GM18520 (cell line): ENCODE measurements around the gene BAIAP2.

Experiments used
- ATAC-seq: cut with Tn5 transposase; IDR thresholded peaks from one replicate; pipeline ENCODE4 v1.9.1; 2021; ENCODE audit not compliant: unreplicated experiment

The BAIAP2 gene

DNA sequence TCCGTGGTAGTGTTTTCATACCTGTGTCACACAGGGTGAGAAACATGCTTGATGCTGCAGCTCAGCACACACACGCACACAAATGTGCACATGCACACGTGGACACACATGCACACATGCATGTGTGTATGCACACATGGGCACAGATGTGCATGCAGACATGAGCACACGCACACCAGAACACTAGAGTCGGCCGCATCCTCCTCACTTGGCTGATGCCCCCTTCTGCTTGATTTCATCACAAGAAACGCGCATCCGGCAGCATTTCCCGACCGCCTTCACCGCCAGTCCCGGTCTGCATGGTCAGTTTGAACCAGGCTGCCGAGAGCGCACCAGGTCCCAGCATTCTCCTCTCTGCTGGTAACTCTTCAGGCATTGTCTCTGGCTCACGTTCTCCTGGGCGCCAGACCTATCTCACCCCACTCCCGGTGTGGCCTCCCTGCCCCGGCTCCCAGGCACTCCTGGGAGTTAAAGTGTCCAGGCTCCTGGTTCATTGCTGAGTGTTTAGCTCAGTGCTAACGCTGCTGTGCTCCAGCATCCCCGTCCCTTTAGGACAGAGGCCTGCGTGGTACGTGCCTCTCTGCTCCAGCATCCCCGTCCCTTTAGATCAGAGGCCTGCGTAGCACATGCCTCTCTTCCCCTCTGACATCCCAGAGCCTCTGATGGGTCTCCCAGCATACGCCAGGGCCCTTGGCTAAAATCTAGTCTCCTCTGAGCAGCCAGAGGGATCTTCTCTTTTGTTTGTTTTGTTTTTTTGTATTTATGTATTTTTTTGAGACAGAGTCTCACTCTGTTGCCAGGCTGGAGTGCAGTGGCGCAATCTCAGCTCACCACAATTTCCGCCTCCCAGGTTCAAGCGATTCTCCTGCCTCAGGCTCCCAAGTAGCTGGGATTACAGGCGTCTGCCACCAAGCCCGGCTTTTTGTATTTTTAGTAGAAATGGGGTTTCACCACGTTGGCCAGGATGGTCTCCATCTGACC is 16.0 kb downstream of the BAIAP2 start:
- no peak for ATAC-seq

DNA sequence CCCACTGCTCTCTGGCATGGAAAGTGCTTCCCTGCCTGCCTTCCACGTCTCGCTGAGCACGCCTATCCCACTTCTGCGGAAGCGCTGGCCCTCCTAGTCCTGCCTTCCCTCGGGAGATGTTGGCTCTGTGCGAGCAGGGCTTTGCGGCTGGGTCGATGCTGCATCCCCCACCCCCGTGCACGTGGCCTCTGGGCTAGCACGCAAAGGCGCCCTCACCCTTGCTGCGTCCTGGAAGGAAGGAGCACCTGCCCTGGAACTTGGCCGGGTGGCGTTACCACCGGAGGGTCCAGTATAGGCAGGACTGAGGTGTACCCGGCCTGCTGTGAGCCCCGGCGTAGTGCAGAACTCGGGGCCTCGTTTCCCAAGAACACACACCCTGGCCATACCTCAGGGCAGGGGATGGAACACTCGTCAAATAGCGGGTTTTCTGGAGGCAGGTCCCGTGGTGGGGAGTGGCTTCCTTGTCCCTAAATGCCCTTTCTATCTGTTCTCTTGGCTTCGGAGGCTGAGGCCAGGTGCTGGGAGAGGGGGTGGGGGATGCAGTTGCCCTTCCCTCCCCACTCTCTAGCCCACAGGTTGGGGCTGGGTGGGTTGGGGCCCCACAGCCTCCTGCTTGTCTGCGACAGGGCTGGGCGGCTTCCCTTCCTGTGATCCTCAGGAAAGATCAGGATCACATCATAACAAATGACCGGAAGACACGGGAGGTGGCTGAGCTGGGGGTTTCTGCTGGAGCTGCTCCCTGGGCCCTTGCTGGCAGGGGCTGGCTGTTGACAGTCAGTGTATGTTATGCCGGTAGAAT is 17.4 kb downstream of the BAIAP2 start:
- no peak for ATAC-seq

DNA sequence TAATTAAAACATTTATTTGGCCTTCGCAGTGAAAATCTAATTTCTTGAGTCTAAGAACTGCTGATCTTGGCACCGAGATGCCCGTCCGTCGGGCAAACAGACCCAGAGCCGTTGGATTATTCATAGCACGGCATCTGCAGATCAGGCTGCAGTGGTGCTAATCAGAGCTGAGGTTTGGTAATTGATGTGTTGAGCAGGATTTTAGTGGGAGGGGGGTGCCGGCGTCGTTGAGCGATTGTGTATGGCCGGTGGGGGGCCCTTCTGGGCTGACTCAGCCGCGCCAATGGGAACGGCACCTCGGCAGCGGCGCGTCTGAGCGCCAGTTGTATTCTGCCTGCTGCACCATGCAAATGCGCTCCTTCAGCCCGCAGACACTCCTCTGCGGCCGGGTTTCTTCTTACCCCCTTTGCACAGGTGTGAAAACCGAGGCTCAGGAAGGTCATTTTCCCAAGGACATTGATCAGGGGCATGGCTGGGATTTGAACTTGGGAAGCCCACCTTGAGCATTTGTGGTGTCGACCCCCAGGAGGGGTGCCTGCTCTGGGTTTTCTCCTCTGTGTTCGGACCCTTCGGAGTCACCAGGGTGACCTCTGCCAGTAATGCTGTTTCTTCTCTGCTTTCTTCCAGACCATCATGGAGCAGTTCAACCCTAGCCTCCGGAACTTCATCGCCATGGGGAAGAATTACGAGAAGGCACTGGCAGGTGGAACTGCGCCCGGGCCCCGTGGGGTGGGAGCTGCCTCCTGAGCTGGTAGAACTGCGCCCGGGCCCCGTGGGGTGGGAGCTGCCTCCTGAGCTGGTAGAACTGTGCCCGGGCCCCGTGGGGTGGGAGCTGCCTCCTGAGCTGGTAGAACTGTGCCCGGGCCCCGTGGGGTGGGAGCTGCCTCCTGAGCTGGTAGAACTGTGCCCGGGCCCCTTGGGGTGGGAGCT is 18.4 kb downstream of the BAIAP2 start:
- ATAC-seq: no peak

DNA sequence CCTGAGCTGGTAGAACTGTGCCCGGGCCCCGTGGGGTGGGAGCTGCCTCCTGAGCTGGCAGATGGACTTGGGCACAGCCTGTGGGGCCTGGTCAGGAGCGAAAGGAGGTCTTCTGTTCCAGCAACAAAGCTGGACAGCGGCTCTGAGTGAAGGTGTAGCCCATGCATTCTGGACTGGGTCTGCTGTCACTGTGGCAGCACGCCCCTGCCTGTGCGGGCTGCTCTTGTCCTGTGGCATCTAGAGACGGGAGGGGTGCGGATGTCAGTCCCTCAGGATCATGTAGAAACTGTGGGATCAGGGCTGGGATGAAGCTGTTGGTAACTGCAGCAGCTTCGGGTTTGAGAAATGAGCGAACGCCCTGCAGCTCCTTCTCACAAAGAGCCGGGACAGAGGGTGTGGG is 19.4 kb downstream of the BAIAP2 start:
- ATAC-seq: no peak

DNA sequence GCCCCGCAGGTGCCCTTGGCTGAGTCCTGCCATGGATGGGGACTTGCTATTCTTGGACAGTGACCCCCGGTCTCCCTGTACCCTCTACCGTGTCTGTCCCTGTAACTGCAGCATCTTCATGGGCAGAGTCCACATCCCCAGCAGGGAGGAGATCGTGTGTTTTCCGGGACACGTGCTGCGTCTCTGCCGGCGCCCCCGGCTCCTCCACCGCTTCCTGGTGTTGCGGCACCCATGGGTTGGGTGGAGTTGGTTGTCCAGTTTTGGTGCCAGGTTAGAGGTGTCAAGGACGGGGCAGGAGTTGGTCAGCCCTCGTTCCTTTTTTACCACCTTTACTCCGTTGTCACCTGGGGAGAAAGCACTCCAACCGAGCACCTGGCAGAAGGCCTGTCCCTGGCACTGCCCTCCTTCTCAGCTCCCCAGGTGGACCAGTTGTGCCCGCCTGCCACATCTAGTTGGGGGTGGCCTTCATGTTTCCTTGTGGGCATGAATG is 20.0 kb downstream of the BAIAP2 start:
- no peak for ATAC-seq

DNA sequence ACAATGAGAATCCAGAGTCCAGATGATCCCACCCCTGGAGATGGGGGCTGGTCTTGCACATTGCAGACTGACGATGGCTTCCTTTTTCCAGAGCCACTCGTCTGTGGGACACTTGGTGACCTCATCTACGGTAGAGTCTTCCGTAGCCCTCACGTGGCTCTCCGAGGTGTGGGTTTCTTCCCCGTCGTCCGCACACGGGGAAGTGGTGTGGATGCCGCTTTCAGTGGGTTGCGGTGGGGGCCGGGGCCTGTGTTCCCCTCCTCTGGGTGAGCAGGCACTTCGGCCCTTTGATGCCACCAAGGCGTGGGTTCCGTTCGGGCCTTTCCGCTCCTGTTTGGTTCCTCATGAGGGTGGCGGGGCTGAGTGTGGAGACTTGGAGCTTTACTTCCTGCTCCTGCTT is 21.4 kb downstream of the BAIAP2 start:
- no peak for ATAC-seq

DNA sequence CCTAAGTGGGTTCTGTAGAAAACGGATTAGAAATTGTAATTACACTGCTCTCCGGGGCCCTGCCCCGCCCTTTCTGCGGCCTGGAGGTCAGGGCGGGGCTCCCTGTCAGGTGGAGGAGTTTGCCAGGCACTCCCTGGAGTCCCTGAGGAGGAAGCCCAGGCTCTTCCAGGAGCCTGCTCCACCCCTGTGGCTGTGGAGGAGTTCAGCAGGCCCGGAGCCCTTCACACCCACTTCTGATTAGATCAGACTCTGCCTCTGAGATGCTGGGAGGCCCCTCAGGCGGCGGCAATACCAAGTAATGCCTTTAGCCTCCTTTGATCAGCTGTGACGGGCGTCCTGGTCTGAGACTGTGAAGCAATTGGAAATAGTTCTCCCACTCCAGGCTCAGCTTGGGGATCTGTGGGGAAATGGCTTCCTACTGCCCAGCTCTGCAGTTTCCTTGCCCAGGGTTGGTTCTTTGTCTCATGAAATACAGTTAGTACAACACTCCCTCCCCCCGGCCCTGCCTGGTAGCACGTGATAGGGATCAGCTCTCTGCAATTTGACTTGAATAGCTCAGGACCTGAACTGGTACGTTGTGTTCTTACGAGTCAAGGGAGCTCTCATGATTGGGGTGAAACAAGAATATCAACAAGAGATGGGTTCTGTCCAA is 22.3 kb downstream of the BAIAP2 start:
- ATAC-seq: no peak

DNA sequence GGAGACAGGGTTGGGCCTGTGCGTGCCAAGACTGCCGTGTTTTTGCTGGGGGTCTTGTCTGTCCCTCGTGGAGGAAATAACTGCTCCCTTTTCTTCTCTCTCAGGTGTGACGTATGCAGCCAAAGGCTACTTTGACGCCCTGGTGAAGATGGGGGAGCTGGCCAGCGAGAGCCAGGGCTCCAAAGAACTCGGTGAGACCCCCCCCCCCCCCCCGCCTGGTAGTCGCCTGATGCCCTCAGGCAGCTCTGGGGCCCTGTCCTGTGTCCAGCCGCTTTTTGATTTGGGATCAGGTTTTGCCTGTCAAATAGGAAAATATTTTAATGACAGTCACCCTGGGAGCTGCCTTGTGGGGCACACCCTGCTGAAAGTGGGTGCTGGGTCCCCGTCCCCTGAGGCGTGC is 22.8 kb downstream of the BAIAP2 start:
- no peak for ATAC-seq

DNA sequence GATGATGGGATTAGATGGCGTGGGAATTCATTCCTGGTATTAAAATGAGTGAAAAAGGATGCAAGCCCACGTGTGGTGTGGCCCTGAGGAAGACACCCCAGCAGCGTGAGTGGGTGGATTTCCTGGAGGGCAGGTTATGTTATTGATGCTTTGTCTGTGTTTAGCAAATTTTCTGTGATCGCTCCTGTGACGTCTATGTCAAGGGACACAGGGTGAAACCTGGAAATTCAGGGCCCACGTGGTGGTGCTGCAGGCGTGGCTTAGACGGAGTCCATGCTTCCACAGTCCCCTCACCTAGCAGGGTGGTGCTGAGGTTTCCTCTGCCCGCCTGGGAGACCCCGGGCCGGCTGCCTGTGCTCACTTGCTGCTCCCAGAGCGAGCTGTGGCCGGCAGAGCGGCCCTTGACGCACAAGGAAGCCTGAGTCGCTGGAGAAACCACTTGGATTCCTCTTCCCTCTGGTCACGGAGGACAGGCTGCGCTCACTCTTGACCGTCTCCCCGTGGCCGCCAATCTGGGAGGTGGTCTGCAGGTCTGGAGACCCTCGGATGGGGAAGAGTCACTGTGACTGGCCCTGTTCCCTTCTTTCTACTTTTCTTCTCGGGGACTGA is 23.4 kb downstream of the BAIAP2 start:
- no peak for ATAC-seq

DNA sequence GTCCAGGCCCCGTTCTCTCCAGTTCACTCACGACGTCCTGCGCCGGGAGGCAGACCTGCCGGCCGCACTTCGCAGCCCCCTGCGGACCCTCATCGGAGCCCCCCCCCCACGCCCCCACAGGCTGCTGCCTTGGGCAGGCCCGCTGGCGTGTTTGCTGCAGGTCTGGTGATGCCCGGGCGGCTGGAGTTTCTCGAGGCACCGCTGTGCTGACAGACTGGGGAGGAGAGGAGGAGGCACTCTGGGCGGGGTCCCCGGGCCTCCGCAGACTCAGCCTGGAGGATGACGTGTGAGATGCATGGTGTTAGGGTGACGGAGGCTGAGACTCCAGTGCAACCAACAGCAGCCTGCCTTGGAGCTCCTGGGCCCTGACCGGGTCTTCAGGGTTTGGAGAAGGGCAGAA is 24.1 kb downstream of the BAIAP2 start:
- ATAC-seq: no peak

DNA sequence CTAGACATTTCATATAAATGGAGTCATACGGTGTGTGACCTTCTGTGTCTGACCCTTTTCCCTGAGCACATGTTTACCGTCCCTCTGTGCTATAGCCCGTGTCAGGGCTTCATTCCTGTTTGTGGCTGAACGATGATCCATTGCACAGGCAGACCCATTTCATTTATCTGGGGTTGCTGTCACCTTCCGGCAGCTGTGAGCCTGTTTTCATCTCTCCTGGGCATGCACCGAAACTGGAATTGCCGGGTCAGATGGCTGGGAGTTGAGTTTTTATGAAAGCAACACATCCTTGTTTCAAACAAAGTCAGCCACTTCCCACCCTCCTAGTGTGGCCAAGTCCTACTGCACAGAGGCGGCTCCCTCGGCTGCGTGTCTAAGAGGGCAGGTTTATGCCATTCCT is 25.5 kb downstream of the BAIAP2 start:
- no peak for ATAC-seq

DNA sequence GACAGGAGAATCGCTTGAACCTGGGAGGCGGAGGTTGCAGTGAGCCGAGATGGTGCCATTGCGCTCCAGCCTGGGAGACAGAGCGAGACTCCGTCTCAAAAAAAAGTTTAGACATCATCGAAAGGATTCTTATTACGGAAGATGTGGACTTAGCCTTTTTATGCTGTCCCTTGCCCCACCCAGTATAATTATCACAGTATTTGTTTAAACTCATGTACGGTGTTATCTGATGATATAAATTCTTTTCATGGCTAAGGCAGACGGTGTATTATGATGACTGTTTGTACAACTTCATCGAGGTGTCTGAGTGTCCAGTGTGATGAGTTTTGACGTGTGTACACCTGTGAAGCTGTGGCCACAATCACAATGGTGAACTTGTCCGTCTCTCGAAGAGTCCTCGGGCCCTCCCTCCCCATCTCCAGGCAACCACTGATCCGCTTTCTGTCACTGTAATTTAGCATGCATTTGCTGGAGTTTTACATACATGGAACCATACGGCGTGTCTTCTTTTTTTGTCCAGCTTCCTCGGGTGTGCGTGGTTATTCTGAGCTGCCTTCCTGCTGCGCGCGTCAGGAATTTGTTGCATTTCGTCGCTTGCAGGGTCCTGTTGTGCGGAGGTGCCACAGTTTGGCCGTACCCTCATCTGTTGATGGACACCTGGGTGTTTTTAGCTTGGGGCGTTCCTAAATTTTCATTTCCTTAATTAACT is 26.2 kb downstream of the BAIAP2 start:
- ATAC-seq: no peak

DNA sequence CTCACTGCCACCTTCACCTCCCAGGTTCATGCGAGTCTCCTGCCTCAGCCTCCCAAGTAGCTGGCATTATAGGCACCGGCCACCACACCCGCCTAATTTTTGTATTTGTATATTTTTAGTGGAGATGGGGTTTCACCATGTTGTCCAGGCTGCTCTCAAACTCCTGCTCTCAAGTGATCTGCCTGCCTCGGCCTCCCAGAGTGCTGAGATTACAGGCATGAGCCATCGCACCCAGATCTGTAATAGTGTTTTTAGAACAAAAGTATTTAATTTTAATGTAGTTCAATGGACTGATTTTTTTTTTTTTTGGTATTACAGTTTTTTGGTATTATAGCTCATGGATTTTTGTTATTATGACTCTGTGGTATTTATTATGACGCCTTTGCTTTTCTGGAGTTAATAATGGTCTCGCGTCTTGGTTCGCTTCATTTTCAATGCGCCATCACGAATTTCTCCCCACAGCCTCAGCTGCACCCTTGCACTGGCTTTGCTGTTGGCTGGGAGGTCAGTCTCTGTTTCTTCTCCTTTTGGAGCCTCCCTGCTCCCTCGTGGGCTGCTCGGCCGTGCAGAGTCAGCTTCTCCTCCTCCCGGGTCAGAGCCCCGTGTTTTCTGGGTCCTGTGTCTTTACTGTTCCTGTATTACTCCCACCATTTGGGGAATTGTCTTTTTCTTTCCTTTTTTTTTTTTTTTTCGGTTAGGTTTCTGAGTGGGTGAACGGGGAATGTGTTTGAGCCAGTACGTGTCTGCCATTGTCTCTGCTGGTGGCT is 27.2 kb downstream of the BAIAP2 start:
- ATAC-seq: no peak

DNA sequence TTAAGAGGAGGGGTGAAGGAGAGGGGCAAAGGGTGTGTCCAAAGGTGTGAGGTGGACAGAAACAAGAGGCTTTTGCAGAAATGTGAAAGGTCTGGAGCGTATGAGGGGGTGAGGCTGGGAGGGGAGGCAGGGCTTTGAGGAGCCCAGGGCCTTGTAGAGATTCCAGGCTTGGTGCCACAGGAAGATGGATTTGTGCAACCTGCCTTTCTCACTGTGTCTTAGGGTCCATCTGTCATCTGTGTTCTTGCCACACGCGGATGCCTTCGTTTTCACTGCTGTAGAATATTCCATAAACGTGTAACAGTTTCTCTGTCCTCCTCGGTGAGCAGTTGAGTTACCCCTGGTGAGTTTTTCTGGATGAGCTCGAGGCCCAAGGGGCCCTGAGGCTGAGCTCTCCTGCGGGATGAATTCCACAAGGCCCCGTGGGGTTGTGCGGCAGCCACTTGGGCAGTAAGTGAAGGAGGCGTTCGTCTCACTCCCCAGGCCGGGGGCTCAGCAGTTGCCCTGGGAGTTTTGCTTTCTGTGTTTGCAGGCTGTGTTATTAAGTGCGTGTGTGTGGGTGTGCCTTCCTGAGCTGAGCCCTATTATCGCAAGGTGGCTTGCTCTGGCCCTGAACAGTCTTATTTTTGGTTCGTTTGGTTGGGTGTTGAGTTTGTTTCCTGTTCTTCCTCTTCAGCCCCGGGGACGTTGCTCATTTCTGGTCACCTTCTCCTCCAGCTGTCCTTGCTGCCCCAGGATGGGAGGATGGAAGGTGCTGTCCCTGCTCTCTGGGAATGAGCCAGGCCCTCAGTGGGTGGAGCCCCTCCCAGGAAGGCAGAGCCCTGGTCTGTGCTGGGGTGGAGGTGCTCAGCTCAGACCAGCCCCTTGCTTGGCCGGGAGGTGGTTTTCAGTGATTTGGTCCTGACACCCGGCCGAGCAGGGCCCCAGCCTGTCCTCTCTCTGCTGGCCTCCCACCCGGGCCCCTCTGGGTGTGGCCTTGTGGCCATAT is 28.4 kb downstream of the BAIAP2 start:
- ATAC-seq: no peak

DNA sequence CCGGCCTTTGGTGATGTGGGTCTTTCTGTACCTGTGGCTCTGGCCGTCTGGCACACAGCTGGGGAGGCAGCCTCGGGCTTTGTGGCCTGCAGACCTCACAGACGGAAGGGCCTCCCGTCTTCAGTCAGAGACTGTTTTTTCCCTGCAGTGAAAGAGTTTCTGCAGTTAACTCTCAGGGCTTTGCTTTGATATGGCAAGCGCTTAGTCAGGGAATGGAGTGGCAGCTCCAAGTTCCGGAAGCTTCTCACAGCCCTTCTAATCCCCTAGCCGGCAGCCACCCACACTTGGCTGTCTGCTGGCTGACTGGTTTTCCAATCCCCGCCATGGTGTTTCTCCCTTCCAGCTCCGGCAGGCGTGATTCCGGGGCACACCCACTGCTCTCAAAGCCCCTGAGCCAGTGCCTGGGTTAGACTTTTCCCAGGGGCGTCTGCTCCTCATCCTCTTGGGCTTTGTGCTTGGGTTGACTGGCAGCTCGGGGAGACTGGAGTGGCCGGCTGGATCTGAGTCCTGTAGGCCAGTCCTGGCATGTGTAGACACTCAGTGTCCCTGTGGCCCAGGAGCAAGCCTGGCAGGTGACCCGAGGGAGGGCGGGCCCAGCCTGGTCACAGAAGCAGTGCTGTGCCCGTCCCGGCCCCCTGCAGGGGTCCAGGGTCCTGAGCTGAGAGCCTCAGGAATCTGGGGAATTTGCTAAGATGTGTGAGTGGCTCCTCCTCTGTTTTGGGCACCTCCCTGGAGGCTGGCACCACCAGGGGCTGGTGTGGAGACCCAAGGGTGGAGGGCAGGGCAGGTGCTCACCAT is 29.9 kb downstream of the BAIAP2 start:
- no peak for ATAC-seq

DNA sequence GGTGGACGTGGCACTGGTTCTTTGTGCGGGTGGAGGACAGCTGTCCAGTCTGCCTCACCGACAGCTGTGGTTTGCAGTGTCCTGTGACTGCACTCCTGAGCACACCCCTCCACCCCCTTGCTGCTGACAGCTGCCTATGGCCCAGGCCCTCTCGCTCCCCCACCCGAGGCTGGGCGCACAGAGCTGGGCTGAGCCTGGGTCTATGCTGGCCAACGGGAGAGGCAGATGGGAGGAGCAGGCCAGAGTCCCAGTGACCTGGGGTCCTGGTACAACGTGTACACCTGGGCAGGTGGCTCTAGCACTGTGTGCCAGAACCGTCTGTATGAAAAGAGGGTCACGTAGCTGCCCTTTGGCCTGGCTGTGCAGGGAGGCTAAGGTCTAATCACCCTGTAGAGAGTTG is 30.5 kb downstream of the BAIAP2 start:
- no peak for ATAC-seq

DNA sequence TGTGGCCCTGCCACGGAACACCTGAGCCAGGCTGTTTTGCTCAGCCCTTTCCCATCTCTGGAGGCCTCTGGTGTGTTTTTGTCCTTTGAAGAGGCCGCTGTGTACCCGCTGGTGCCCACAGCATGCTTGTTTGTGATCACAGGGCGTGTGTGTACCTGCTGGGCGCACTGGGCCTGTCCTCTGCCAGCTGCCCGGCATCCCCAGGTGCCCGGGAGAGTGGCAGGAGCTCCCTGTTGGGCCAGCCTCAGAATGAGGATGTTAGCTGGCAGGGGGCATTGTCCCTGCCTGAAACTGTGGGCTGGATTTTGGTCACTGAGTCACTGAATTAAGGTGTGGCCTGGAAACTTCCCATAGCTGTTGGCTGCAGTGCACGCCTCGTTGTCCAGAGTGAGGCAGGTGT is 31.1 kb downstream of the BAIAP2 start:
- no peak for ATAC-seq
